ENCODE data around the gene DERA.

DNA sequence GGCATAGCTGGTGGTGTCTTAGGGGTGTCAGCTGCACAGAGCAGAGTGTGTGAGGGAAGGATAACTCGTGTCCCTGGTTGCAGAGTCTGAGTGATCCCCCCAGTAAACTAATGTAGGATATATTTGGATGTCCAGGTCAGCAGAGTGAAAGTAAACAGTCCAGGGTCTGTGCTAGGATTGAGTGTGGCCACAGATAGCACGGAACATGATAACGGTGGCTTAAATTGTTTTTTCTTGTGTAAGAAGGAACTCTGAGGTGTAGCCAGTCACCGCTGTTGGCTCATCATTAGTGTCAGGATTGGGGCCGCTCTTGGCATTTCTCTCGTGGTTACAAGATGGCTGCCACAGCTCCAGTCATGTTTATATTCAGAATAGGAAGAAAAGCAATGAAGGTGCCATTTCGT is 97.3 kb downstream of the DERA start:
- TF ChIP-seq, protein P1, sequence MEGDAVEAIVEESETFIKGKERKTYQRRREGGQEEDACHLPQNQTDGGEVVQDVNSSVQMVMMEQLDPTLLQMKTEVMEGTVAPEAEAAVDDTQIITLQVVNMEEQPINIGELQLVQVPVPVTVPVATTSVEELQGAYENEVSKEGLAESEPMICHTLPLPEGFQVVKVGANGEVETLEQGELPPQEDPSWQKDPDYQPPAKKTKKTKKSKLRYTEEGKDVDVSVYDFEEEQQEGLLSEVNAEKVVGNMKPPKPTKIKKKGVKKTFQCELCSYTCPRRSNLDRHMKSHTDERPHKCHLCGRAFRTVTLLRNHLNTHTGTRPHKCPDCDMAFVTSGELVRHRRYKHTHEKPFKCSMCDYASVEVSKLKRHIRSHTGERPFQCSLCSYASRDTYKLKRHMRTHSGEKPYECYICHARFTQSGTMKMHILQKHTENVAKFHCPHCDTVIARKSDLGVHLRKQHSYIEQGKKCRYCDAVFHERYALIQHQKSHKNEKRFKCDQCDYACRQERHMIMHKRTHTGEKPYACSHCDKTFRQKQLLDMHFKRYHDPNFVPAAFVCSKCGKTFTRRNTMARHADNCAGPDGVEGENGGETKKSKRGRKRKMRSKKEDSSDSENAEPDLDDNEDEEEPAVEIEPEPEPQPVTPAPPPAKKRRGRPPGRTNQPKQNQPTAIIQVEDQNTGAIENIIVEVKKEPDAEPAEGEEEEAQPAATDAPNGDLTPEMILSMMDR (optimal IDR thresholded peaks at IDR 0.05 in 1 of 3, IDR thresholded peaks at IDR 0.05 in 1 of 3, conservative IDR thresholded peaks at IDR 0.05 in 1 of 3; ENCODE audit: extremely low read depth in 1 of 3, insufficient read depth in 2 of 3, low read length in 3 of 3) = no peak
- no peak for TF ChIP-seq EZH2 (IDR thresholded peaks at IDR 0.05; ENCODE audit: low read length)

Data from keratinocyte (primary cell).